IMR-90 (cell line): ENCODE results near the gene LPGAT1.

Experiments used
- POLR2A ChIP-seq: IDR thresholded peaks from 2 replicates; pipeline ENCODE4 v1.6.1; 2012; ENCODE audit warnings: mild to moderate bottlenecking, low read depth, low read length
- TF ChIP-seq, protein P1 (sequence below): conservative IDR thresholded peaks from 2 replicates; pipeline ENCODE4 v1.5.1; 2012; ENCODE audit warnings: mild to moderate bottlenecking, low read depth, low read length, improper control_type of control experiment

DNA sequence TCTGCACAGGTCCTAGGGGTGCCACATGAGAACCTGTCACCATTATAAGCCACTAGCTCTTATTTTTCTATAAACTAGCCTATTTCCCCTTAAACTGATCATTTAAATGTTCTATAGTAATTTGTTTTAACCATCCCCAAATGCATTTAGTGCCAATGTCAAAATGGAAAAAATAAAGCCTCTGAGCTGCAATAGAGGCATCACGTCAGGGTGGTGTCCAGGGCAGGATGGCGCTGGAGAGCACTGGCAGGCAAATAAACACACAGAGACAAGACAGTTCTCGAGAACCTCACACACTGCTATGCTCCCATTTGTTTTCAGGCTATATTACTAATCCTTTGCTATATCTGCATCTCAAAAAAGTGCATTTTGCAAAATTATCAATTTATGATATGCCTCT is 81.8 kb downstream of the LPGAT1 start:
- TF ChIP-seq, protein P1, sequence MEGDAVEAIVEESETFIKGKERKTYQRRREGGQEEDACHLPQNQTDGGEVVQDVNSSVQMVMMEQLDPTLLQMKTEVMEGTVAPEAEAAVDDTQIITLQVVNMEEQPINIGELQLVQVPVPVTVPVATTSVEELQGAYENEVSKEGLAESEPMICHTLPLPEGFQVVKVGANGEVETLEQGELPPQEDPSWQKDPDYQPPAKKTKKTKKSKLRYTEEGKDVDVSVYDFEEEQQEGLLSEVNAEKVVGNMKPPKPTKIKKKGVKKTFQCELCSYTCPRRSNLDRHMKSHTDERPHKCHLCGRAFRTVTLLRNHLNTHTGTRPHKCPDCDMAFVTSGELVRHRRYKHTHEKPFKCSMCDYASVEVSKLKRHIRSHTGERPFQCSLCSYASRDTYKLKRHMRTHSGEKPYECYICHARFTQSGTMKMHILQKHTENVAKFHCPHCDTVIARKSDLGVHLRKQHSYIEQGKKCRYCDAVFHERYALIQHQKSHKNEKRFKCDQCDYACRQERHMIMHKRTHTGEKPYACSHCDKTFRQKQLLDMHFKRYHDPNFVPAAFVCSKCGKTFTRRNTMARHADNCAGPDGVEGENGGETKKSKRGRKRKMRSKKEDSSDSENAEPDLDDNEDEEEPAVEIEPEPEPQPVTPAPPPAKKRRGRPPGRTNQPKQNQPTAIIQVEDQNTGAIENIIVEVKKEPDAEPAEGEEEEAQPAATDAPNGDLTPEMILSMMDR = no peak
- no peak for TF ChIP-seq POLR2A
